Motor neuron (in vitro differentiated cells): Measurements from ENCODE around the gene CACNB3. TPM values are rescaled to one million over a fixed set of nuclear protein-coding genes. Genes with fewer than 3 reads are reported as not detected.

Source experiments
- ATAC-seq, 8 experiments: fragments of 200-7000 bp; cut with Tn5 transposase; replicated peaks in 6 of 8; 2 replicates each; pipeline ENCODE4 v1.8.0; 2021; ENCODE audit warnings: mild to moderate bottlenecking in 8 of 8, moderate library complexity in 8 of 8
- H3K27ac ChIP-seq, 2 donors: fragments of 250-450 bp; sonication (Bioruptor Pico); 2 replicates each; pipeline ENCODE4 v1.9.0; 2021; ENCODE audit warnings: antibody characterized with exemption in 2 of 2, mild to moderate bottlenecking in 2 of 2, moderate library complexity in 1 of 2
- H3K4me1 ChIP-seq, 2 donors: fragments of 250-450 bp; sonication (Bioruptor Pico); replicated peaks in 1 of 2; 2 replicates each; pipeline ENCODE4 v1.6.1; 2021; ENCODE audit warnings: antibody characterized with exemption in 2 of 2, mild to moderate bottlenecking in 2 of 2, moderate library complexity in 1 of 2
- H3K4me3 ChIP-seq, 5 donors: fragments of 250-450 bp; sonication (Bioruptor Pico); 2 replicates each; pipeline ENCODE4 v1.9.0; 2021; ENCODE audit warnings: antibody characterized with exemption in 5 of 5, mild to moderate bottlenecking in 5 of 5, moderate library complexity in 4 of 5
- WGBS, 10 experiments: fragments of 450-650 bp; shearing (Covaris generic); methylation state at CpG; one replicate each; pipeline ENCODE4 v1.0.0; 2022; 5-methylcytosine and 5-hydroxymethylcytosine counted together
- in situ Hi-C, 9 experiments: fragments of 400-800 bp; cut with MboI; loops; one replicate each; pipeline ENCODE4 v1.15.0; 2021; ENCODE audit warnings: low sequenced_read_pairs in 9 of 9, low pct_unique_long_range_greater_than_20kb in 2 of 9; ENCODE audit not compliant: unreplicated experiment in 9 of 9
- total RNA-seq, 8 experiments: library from RNA; unstranded; fragments of 300-600 nt; gene quantifications; 2 replicates each; pipeline versions ENCODE4 v1.2.3 to v1.2.4, GENCODE V29; 2022

Gene CACNB3
- total RNA-seq, 8 experiments from 2014 or later: 4.7 to 40.3 (median 37.7) TPM

DNA sequence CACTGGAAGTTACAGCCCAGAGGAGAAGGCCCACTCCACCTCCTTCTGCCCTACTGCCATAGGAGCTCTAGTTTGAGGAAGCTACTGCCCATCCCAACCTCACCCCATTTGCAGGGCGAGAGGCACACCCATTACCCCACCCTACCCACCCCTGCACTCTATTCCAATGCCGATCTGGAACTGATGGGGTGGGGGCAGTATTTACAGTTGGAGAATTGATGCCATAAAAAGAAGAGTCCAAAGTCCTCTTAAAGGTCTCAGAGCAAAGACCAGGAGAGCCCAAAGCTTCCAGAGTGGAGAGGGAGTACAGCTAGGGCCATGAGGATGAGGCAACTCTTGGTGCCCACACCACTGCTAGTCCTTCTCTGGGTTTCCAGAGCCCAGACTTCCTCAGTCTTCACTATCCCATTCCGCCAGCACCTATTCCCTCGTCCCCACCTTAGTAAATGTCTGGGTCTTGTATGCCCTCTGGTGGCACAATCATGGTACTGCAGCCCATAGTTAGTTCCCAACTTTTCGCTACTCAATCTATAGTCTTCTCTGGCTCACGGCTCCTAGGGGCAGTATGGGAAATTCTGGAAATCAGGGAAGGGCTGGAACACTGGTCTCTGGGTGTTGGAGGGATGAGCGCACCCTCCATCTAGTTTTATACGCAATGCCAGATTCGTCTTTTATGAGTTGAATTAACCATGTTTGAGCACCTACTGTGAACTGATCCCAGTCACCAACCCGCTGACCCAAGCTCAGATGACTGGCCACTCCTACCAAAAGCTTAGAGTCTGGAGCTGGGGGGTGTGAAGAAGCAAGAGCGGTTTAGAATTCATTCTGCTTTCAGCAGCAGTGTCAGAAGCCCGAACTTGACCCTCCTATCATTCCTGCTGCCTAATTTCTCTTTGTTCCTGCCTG, 22.5 kb upstream of the CACNB3 start:
- in situ Hi-C loops: no loop called here
- WGBS, 10 experiments: 0 to 60% (median 21%) methylated on average over 2 to 8 of the region's 12 CpGs; no CpG with 5 or more reads in 2 of the 10 experiments
- peak; percentile 72 to 98 (median 93) for ATAC-seq
- H3K27ac ChIP-seq: no peak overlapping the region
- H3K4me1 ChIP-seq: peaks cover 0 to 2% of the 10 kb centered on the region in 2 donors
- no peak overlapping the region for H3K4me3 ChIP-seq

GRCh38 chr12:48796976-48797375, 21.3 kb upstream of the CACNB3 start:
- no peak for ATAC-seq
- H3K4me1 ChIP-seq: peaks cover 0 to 2% of the 10 kb centered on the region in 2 donors
- in situ Hi-C loops: no loop called here
- no peak overlapping the region for H3K27ac ChIP-seq
- no peak overlapping the region for H3K4me3 ChIP-seq
- 25 to 83% (median 71%) methylated on average over 1 to 3 of the region's 3 CpGs; no CpG with 5 or more reads in 6 of the 10 experiments for WGBS, 10 experiments

- WGBS, 10 experiments: 39 to 100% (median 90%) methylated on average over 2 to 8 of the region's 14 CpGs; no CpG with 5 or more reads in 3 of the 10 experiments
- no peak for ATAC-seq
These were observed 17.8 kb upstream of the CACNB3 start for GRCh38 chr12:48800457-48800856.

GRCh38 chr12:48800971-48801370, 17.3 kb upstream of the CACNB3 start:
- in situ Hi-C loops: no loop called here
- no peak for ATAC-seq
- Histone ChIP-seq H3K4me1 (no peaks in the 10 kb centered on the region), H3K4me3 (no peak overlapping the region), H3K27ac (no peak overlapping the region)
- 50 to 92% (median 75%) methylated on average over 1 to 8 of the region's 14 CpGs; no CpG with 5 or more reads in 4 of the 10 experiments for WGBS, 10 experiments

More at GRCh38 chr12:48800457-48800856, 17.8 kb upstream of the CACNB3 start:
- H3K27ac ChIP-seq: no peak overlapping the region
- H3K4me1 ChIP-seq: peaks cover 0 to 2% of the 10 kb centered on the region in 2 donors
- in situ Hi-C loops: no loop called here
- no peak overlapping the region for H3K4me3 ChIP-seq

DNA sequence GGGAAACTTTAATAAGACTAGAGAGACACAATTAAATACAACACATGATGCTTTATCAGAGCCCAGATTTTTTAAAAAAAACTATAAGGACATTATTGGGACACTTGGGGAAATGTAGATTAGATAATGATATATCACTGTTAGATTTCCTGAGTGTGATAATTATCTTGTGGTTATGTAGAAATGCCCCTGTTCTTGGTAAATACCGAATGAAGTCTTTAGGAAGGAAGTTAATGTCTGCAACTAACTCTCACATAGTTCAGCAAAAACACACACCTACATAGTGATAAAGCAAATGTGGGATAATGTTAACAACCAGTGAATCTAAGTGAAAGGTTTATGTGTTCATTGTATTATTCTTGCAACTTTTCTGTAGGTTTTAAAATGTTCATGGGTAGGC, 14.6 kb upstream of the CACNB3 start:
- H3K4me1 ChIP-seq: no peaks in the 10 kb centered on the region
- in situ Hi-C loops: no loop called here
- 10 to 100% (median 67%) methylated on average over 1 of the region's 1 CpG; no CpG with 5 or more reads in 3 of the 10 experiments for WGBS, 10 experiments
- H3K27ac ChIP-seq: no peak overlapping the region
- ATAC-seq: no peak
- H3K4me3 ChIP-seq: no peak overlapping the region

- Histone ChIP-seq H3K27ac (no peak overlapping the region), H3K4me1 (peaks cover 3 to 8% of the 10 kb centered on the region in 2 donors), H3K4me3 (no peak overlapping the region)
- WGBS, 10 experiments: 86 to 100% (median 92%) methylated on average over 1 to 3 of the region's 3 CpGs; no CpG with 5 or more reads in 3 of the 10 experiments
- in situ Hi-C loops: no loop called here
- ATAC-seq: no peak
These were observed 10.3 kb upstream of the CACNB3 start for GRCh38 chr12:48807981-48808380.

DNA sequence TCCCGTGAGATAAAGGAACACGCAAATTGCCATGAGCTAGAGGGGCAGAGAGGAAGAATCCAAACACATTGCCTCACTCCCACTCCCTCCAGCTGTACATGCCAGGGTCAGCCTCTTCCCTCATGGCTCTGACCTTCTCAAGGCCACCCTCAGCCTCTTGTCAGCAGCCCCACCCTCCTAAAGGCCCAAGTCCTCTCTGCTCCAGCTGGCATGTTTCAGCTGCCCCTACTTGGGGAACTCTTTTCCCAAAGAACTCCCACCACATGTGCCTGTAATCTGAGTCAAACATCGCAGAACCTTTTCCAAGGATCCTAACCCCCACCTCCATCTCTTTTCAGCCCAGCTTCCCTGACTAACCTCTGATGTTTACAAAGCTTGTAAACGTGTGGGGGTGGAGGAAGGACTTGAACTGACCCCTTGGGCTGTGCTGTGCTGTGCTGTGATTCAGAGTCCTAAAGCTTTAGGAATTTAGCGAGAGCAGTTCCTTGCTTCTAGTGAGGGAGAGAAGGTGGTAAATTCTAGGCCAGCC, 7.3 kb upstream of the CACNB3 start:
- H3K4me3 ChIP-seq: no peak overlapping the region
- in situ Hi-C loops: no loop called here
- ATAC-seq: no peak
- no peak overlapping the region for H3K27ac ChIP-seq
- WGBS, 10 experiments: 0 to 58% (median 9%) methylated on average over 1 to 5 of the region's 5 CpGs; no CpG with 5 or more reads in 2 of the 10 experiments
- peaks cover 4 to 13% of the 10 kb centered on the region in 2 donors for H3K4me1 ChIP-seq

DNA sequence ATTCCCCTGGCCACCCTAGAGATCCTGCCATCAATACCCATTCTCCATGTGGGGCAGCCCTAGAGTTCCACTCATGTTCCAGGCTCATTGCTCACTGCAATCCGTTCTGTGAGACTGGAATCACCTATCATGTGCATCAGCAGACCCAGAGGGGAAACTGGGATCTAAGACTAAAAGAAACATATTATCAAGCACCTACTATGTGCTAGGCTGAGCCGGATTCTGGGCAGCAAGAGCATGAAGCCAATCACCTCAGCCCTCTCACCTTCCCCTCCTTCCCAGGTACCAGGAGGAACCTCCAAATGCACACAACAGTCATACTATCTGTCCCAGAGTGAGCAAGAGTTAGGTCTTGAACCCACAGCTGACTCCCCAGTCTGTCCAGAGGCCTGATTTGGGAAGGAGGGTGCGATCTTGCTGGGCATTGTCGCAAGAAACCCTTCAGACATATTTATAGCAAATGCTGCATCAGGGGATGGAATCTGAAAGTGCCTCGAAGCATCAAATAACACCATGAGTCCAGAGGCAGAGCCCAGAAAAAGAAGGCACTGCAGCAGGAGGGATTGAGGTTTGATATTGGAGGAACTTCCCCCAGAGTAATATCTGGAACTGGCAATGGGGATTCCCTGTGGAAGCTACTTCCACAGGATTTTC, 6.7 kb upstream of the CACNB3 start:
- ATAC-seq: no peak
- no peak overlapping the region for H3K4me3 ChIP-seq
- WGBS, 10 experiments: 60 to 100% (median 100%) methylated on average over 1 to 4 of the region's 5 CpGs; no CpG with 5 or more reads in 3 of the 10 experiments
- H3K4me1 ChIP-seq: peaks cover 10 to 19% of the 10 kb centered on the region in 2 donors
- H3K27ac ChIP-seq: no peak overlapping the region
- in situ Hi-C loops: no loop called here

- ATAC-seq: peak in 1 of 8 experiments; percentile 1
- Histone ChIP-seq H3K4me3 (no peak overlapping the region), H3K4me1 (peaks cover 18 to 27% of the 10 kb centered on the region in 2 donors), H3K27ac (no peak overlapping the region)
- 14 to 83% (median 23%) methylated on average over 1 to 2 of the region's 2 CpGs; no CpG with 5 or more reads in 6 of the 10 experiments for WGBS, 10 experiments
- in situ Hi-C loops: no loop called here
These were observed 5.9 kb upstream of the CACNB3 start for GRCh38 chr12:48812389-48812788.

DNA sequence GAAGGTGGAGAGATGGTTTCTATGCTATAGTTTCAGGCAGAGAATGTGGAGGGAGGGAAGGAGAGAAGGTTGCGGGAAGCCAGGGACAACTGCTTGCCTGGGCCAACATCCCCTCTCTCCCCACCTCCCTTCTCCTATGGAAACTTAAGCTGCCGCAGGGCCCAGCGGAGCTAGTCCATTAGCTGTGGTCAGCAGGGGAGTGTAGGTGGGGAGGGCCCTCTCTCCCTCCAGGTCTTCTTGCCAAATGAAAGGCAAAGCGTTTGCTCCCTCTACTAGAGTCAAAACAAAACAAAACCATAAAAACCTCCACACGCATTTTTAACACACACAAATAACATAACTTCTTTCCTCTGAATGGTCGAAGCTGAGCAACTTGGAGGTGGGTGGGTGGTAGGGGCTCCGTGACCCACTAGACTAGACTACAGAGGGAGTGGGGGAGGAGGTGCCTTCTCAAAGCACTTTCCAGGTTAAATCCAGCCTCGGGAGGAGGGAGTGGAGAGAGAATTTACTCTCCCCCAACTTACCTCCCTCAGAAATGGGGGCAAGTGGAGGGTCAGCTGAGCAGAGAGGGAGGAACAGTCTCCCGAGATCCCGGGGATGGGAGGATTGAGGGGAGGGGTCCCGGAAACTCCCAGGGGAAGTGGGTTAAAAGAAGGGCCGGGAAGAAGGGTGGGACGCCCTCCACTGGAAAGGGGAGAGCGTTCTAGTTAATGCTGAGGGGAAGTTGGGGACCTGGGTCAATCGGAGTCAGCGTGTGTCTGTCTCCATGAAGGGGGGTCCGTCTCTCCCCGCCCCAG, 4.6 kb upstream of the CACNB3 start:
- H3K27ac ChIP-seq: no peak overlapping the region
- 20 to 86% (median 57%) methylated on average over 1 to 6 of the region's 18 CpGs for WGBS, 10 experiments
- no peak for ATAC-seq
- H3K4me3 ChIP-seq: peak overlapping the region in 4 of 5 donors; percentile 45 to 79 (median 54)
- in situ Hi-C loops: no loop called here
- peaks cover 20 to 29% of the 10 kb centered on the region in 2 donors for H3K4me1 ChIP-seq

DNA sequence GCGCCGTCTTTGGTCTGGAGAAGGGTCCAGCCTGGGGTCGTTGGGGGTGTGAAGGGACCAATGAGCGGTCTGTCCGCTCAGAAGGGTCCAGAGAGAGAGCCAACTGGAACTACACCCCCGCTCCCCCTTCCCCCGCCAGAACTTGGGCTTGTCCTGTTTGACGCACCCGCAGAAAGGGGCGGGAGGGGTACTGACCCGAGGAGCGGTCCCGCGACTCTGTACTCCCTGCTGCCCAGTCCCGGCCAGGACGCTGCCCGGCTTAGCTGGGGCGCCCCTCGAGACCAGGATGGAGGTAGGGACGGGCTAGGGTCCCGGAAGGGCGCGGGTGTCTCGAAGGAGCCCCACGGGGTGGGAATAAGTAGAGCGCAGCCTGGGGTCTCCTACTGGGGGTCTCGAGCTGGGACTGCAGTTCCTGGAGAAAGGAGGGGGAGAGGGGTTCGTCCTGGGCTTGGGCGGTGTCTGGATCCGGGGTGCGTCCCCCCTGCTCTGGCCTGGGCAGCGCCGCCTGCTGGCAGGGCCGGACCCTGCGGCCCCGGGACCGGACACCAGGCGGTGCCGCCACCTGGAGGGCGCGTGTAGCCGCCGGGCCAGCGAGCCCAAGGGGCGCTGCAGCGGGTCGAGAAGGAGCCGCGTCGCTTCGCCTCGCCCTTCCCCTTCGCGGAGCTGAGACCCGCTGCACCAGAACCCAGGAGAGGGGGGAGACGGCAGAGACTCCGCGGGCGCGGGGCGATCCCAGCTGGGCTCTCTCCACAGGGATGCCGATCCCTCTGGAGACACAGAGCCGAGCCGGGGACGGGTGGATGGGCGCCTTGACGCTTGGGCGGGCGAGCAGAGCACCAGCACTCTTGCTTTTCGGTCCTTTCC, 3.8 kb upstream of the CACNB3 start:
- WGBS, 10 experiments: 0 to 6% (median 0%) methylated on average over 1 to 7 of the region's 70 CpGs; no CpG with 5 or more reads in 6 of the 10 experiments
- H3K4me1 ChIP-seq: peaks cover 22 to 29% of the 10 kb centered on the region in 2 donors
- in situ Hi-C loops: no loop called here
- H3K27ac ChIP-seq: peak overlapping the region; percentile 66 to 85
- ATAC-seq: peak; percentile 49 to 77 (median 50)
- peak overlapping the region; percentile 45 to 79 (median 54) for H3K4me3 ChIP-seq
